Activated CD8-positive, alpha-beta T cell treated with anti-CD3 and anti-CD28 coated beads for 36 hours (primary cell): ENCODE measurements around the gene MCF2L2. TPM values are rescaled to one million over a fixed set of nuclear protein-coding genes. Genes with fewer than 3 reads are reported as not detected.

Experiments
- ATAC-seq: fragments of 200-7000 bp; cut with Tn5 transposase; one replicate; pipeline ENCODE4 v1.10.0; 2021; ENCODE audit warnings: mild to moderate bottlenecking, moderate library complexity
- CTCF ChIA-PET: fragments of 350-600 bp; sonication (Branson Sonifier 250); formaldehyde crosslinking; loops from one replicate; lab custom pipeline; 2021; ENCODE audit warnings: antibody characterized with exemption; lab: Charles Lee
- POLR2A ChIA-PET: fragments of 350-600 bp; sonication (Branson Sonifier 250); formaldehyde crosslinking; loops from one replicate; lab custom pipeline; 2021; ENCODE audit warnings: antibody characterized with exemption; lab: Charles Lee
- DNase-seq: peaks from one replicate; pipeline ENCODE4 v3.0.0-alpha.2; 2020
- H3K27ac Mint-ChIP-seq: one replicate; pipeline ENCODE4 v1.8.0; 2021; ENCODE audit warnings: mild to moderate bottlenecking, mixed read lengths
- H3K27me3 Mint-ChIP-seq: one replicate; pipeline ENCODE4 v1.8.0; 2021; ENCODE audit warnings: mixed read lengths
- H3K36me3 Mint-ChIP-seq: one replicate; pipeline ENCODE4 v1.8.0; 2021; ENCODE audit warnings: low read depth, mixed read lengths
- H3K4me1 Mint-ChIP-seq: one replicate; pipeline ENCODE4 v1.8.0; 2021; ENCODE audit warnings: low read depth, mixed read lengths
- H3K4me3 Mint-ChIP-seq: one replicate; pipeline ENCODE4 v1.8.0; 2021; ENCODE audit warnings: mild to moderate bottlenecking, moderate library complexity, mixed read lengths
- H3K9me3 Mint-ChIP-seq: one replicate; pipeline ENCODE4 v1.8.0; 2021; ENCODE audit warnings: mixed read lengths
- CTCF ChIP-seq: fragments of 200-600 bp; IDR thresholded peaks from one replicate; pipeline ENCODE4 v1.8.0; 2022; ENCODE audit warnings: antibody characterized with exemption, mild to moderate bottlenecking
- intact Hi-C: fragments of 100-400 bp; cut with micrococcal nuclease; formaldehyde crosslinking; loops from one replicate; pipeline ENCODE4 v1.10.0; 2022
- total RNA-seq, 2 experiments: library from RNA; stranded (reverse); gene quantifications; one replicate each; pipeline ENCODE4 v1.2.3, GENCODE V29; 2021

MCF2L2 gene
- total RNA-seq, 2 experiments from 2014 or later = 3.5 to 3.7 TPM

- Mint-ChIP-seq H3K4me3 (no peak overlapping the region), H3K27me3 (no peaks in the 10 kb centered on the region), H3K9me3 (no peaks in the 10 kb centered on the region), H3K27ac (no peak overlapping the region), H3K4me1 (peaks cover 2% of the 10 kb centered on the region), H3K36me3 (no peaks in the 10 kb centered on the region)
- DNase-seq = no peak
- intact Hi-C loops = no loop called here
- ChIA-PET POLR2A (no interaction called here), CTCF (no interaction called here)
- no peak for TF ChIP-seq CTCF
- ATAC-seq = no peak
These were observed 34.8 kb downstream of the MCF2L2 start for GRCh38 chr3:183393625-183394024.

GRCh38 chr3:183392186-183393034, 36.0 kb downstream of the MCF2L2 start:
- no peaks in the 10 kb centered on the region for H3K36me3 Mint-ChIP-seq
- ChIA-PET POLR2A (no interaction called here), CTCF (interaction anchor here (1.2 to 3.9 kb wide), 3 partner anchors 208 to 308 kb away, joined by 3 to 18 read pairs (median 5); no protein-coding TSS in a partner anchor)
- ATAC-seq (no peak), DNase-seq (no peak)
- no peak overlapping the region for H3K4me3 Mint-ChIP-seq
- intact Hi-C loops = no loop called here
- H3K27me3 Mint-ChIP-seq = no peaks in the 10 kb centered on the region
- H3K9me3 Mint-ChIP-seq = no peaks in the 10 kb centered on the region
- no peak for TF ChIP-seq CTCF
- peaks cover 2% of the 10 kb centered on the region for H3K4me1 Mint-ChIP-seq
- no peak overlapping the region for H3K27ac Mint-ChIP-seq

GRCh38 chr3:183391460-183391859, 37.0 kb downstream of the MCF2L2 start:
- H3K4me3 Mint-ChIP-seq = no peak overlapping the region
- no peaks in the 10 kb centered on the region for H3K36me3 Mint-ChIP-seq
- H3K27me3 Mint-ChIP-seq = no peaks in the 10 kb centered on the region
- ChIA-PET POLR2A (no interaction called here), CTCF (interaction anchor here (1.2 to 3.9 kb wide), 2 partner anchors 207 to 269 kb away, joined by 5 to 18 read pairs; no protein-coding TSS in a partner anchor)
- H3K9me3 Mint-ChIP-seq = no peaks in the 10 kb centered on the region
- H3K27ac Mint-ChIP-seq = no peak overlapping the region
- DNase-seq = no peak
- no peak for TF ChIP-seq CTCF
- ATAC-seq = no peak
- peaks cover 2% of the 10 kb centered on the region for H3K4me1 Mint-ChIP-seq
- intact Hi-C loops = no loop called here

- Mint-ChIP-seq H3K27me3 (no peaks in the 10 kb centered on the region), H3K4me3 (no peak overlapping the region), H3K27ac (no peak overlapping the region), H3K4me1 (peaks cover 3% of the 10 kb centered on the region), H3K36me3 (no peaks in the 10 kb centered on the region), H3K9me3 (no peaks in the 10 kb centered on the region)
- intact Hi-C loops = no loop called here
- POLR2A ChIA-PET = no interaction called here
- no peak for TF ChIP-seq CTCF
- CTCF ChIA-PET = interaction anchor here (3.9 kb wide), 1 partner anchor 206 kb away, joined by 18 read pairs; no protein-coding TSS in a partner anchor
- ATAC-seq = peak; percentile 47
- no peak for DNase-seq
These were observed 37.6 kb downstream of the MCF2L2 start for GRCh38 chr3:183390844-183391243.
